Endometrial microvascular endothelial cells (primary cell): ENCODE measurements around the gene NRM. TPM values are rescaled to one million over a fixed set of nuclear protein-coding genes. Genes with fewer than 3 reads are reported as not detected.
"Not testable (repeated sequence)": the region's sequence is repeated elsewhere in the genome, so short reads cannot be mapped to it uniquely, and the experiment has no call there.

ENCODE experiments used
- in situ Hi-C: cut with HindIII; loops from 2 replicates; pipeline ENCODE4 v1.10.0; 2017; ENCODE audit warnings: low sequenced_read_pairs, low pct_unique_long_range_greater_than_20kb; ENCODE audit errors: inconsistent ontology term
- total RNA-seq: library from RNA; depleted of rRNA; stranded (reverse); fragments of >200 nt; gene quantifications from one replicate; pipeline ENCODE4 v1.2.3, GENCODE V29; 2015; ENCODE audit errors: inconsistent ontology term

Gene NRM, protein sequence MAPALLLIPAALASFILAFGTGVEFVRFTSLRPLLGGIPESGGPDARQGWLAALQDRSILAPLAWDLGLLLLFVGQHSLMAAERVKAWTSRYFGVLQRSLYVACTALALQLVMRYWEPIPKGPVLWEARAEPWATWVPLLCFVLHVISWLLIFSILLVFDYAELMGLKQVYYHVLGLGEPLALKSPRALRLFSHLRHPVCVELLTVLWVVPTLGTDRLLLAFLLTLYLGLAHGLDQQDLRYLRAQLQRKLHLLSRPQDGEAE
- total RNA-seq: 30.8 TPM

DNA sequence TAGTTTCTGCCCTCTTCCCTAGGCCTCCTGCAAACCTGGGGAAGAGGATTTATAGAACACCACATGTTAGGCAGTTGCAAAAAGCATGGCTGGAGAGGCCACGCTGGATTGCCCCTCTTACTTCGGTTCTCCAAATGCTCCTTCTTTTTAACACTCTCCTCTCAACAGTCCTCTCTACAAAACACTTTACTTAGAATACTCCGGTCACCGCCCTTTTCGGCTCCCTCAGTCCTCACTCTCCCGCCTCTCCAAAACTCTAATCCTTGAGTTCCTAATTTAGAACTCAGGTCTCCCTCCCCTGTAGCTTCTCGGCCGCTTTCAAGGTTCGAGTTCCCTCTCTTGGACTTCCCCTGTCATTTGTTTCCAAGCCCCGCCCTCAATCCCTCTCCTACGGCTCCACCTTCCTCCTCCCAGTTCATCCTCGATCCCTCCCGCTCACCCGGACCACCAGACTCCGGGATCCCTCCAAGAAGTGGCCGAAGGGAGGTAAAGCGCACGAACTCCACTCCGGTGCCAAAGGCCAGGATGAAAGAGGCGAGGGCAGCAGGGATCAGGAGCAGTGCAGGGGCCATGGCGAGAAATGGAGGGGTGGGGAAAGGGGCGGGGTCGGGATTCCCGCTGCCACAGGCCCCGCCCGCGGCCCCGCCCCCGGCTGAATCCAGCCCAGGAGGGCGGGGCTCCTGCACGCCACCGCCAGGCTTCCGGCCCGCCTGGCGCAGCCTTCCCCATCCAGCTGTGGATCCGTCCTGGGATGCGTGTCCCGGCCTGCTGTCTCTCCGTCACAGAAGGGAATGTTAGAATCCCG is at the start of gene NRM:
TSS of gene NRM (minus strand) at position 582 of the 805 bp plus-strand sequence. CDS start at position 572, 10 bp downstream.
- in situ Hi-C loops: no loop called here

DNA sequence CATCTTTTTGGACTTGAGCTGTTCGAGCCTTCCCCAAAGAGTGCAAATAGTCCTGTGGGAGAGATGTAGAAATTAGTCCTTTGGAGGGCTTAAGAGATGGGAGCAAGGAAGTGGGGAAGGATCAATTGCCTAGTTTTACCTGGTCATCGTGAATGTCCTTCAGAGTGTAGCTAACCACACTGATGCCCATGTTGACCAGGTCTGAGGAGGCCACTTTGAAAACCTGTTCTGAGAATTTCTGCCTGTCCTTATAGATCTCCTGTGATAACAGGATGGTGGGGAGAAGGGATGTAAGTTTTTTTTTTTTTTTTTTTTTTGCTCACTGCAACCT is 49.7 kb upstream of the NRM start:
- in situ Hi-C loops: loop anchor here (10.0 kb wide), 1 partner anchor 146 kb away; no protein-coding TSS in a partner anchor

DNA sequence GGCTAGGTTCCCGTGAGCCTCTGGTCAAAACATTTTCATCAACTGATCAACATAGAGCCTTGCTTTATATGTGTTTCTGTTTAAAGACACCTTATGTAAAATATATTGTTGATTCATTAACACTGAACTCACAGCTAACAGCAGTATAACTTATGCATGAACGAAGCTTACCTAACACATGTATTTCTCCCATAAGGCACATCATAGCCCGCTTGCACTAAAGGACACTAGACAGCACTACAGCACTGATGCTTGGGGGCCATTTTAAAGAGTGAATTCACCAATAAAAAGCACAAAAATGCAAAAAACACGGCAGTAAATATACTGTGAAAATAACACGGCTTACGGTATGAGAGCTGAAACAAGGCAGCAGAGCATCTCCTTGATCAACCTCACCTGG is 47.7 kb upstream of the NRM start:
- in situ Hi-C loops: loop anchor here (10.0 kb wide), 2 partner anchors 74 to 336 kb away; no protein-coding TSS in a partner anchor

DNA sequence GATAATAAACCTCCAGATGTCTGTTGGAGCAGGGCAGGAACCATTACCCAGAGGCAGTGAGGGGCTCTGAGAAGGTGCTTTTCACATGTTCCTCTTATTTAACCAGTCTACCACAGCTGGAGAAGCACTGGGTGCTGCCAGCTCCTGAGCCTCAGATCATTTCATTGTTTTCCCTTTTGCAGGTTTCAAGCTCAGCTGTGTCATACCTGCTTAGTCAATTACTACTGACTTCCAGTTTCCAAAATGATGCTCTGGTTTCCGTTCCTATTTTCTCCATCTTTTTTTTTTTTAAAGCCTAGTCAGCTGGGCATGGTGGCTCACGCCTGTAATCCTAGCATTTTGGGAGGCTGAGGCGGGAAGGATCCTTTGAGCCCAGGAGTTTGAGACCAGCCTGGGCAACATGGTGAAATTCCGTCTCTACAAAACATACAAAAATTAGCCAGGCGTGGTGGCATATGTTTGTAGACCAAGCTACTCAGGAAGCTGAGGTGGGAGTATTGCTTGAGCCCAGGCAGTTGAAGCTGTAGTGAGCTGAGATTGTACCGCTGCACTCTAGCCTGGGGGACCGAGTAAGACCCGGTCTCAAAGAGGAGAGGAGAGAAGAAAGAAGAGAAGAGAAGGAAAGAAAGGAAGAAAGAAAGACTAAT is 45.0 kb upstream of the NRM start:
- in situ Hi-C loops: loop anchor here (10.0 kb wide), 2 partner anchors 71 to 339 kb away; no protein-coding TSS in a partner anchor

DNA sequence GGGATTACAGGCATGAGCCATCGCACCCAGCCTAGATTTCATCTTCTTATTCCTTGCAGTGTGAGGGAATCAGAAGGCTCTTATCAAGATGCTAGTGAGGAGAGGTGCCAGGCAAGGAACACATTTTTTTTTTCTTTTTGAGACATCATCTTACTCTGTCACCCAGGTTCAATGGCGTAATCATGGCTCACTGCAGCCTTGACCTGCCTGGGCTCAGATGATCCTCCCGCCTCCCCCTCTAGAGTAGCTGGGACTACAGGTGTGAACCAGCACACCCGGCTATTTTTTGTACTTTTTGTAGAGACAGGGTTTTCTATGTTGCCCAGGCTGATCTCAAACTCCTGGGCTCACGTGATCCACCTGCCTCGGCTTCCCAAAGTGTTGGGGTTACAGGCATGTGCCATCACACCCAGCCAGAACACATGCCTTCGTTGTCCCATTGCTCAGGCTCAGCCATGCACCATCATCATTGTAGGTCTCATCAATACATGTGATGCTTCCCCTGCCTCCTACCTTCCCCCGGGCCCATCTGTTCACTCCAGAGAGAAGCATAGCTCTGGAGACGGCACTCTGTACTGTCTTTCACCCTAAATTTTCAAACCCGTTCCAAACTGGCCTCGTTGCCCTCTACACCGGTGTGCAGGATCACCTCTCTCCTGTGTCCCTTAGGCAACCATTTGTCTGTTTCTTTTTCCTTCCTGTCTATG is 41.6 kb upstream of the NRM start:
- in situ Hi-C loops: loop anchor here (10.0 kb wide), 2 partner anchors 68 to 342 kb away; no protein-coding TSS in a partner anchor

DNA sequence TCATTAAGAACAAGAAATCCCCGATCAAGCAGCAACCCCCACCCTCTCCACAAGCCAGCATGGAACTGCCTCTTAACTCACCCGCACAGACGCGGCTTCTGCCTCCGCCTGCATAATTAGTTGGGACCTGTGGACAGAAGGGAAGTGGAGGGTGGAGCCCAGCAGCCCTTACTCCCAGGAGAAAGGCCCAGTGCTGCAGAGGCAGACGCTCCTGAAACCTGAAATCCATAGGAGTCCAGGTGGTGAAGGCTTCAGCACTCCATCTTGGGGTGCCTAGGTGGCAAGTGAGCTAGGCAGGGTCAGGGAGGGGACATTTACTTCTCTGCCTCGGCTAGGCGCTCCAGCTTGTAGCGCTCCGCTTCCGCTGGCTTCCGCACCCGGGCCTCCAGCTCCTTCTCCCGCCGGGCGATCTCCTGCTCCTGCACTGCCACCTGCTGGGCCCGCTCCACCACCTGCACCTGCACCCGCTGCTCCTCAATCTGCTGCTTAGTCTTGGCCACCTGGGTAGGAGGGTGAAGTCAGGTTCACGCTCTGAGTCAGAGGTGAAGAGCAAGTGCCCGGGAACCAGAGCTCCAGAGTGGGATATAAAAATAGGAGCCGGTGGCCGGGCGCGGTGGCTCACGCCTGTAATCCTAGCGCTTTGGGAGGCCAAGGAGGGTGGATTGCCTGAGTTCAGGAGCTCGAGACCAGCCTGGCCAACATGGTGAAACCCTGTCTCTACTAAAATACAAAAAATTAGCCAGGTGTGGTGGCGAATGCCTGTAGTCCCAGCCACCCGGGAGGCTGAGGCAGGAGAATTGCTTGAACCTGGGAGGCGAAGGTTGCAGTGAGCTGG is 40.0 kb upstream of the NRM start:
- in situ Hi-C loops: loop anchor here (10.0 kb wide), 2 partner anchors 66 to 344 kb away; no protein-coding TSS in a partner anchor

DNA sequence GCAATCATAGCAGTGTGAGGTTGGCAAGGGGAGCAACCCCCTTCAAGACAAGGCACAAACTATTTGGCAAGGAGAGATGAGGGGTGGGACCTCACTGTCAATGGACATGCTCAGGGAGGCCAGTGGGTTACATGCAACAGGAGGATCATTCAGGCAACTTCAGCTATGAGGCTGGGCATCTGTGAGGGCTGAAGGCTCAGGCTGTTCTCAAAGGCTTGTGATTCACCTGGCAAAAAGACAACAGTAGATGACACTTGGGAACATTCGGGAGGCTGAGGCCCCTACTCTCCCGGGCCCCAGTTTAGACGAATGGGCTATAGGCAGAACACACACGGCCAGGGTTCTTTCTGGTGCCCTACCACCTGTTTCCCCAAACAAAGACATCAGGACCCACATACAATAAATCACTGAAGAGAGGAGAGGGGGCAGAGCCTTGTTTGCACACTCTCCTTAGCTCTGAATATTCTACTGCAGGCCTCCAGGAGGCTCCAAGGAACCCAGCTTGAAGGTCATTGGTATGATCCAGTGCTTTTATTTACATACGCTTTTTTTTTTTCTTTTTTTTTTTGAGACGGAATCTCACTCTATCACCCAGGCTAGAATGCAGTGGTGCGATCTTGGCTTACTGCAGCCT is 37.3 kb upstream of the NRM start:
- in situ Hi-C loops: no loop called here

DNA sequence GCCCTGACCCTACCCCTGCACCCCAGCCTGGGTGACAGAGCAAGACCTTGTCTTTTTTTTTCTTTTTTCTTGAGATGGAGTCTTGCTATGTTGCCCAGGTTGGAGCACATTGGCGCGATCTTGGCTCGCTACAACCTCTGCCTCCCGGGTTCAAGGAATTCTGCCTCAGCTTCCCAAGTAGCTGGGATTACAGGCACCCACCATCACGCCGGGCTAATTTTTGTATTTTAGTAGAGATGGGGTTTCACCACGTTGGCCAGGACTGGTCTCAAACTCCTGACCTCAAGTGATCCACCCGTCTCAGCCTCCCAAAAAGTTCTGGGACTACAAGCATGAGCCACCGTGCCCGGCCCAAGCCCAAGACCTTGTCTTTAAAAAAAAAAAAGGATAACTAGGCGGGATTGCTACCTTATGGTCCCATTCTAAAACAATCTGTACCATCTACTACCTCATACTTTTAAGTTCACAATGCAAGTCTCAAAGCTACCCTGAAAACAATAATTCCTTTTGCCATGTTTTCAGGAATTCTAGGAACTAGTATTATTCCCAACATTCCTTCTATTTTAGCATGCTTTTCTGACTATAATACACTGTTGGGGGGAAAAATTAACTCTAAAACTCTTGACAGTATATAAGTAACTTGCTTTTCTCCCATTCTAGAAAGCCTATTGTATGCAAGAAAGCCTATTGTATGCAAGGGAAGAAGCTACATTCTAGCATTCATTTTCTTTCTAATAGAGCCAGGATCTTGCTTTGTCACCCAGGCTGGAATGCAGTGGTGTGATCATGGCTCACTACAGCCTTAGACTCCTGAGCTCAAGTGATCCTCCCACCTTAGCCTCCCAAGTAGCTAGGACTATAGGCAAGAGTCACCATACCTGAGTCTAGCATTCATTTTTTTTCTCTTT is 36.0 kb upstream of the NRM start:
- in situ Hi-C loops: no loop called here

DNA sequence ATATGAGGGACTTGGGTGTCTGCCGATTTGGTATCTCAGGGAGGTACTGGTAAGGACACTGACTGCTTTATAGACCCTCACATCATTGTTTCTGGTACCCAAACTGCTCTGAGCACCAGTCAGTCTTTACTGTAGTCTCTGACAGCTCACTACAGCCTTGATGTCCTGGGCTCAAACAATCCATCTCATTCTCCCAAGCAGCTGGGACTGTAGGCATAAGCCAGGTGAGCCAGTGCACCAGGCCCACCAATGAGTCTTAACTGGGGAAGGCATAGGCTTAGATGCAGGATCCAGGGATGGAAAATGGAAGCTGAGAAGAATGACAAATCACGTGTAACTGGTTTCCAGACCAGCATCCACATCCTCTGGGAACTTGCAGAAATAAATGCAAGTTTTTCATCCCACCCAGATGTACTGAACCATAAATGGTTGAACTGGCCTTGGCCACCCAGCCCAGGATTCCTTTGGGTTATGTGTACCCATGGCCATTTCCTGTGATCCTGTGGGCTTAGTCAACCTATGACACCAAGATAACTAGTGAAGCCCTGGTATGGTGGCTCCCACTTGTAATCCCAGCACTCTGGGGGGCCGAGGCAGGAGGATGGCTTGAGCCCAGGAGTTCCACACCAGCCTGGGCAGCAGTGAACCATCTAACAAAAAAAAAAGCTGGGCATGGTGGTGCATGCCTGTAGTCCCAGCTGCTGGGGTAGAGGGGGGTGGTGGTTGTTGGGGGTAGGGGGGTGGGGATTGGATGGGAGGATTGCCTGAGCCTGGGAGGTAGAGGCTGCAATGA is 35.1 kb upstream of the NRM start:
- in situ Hi-C loops: no loop called here

DNA sequence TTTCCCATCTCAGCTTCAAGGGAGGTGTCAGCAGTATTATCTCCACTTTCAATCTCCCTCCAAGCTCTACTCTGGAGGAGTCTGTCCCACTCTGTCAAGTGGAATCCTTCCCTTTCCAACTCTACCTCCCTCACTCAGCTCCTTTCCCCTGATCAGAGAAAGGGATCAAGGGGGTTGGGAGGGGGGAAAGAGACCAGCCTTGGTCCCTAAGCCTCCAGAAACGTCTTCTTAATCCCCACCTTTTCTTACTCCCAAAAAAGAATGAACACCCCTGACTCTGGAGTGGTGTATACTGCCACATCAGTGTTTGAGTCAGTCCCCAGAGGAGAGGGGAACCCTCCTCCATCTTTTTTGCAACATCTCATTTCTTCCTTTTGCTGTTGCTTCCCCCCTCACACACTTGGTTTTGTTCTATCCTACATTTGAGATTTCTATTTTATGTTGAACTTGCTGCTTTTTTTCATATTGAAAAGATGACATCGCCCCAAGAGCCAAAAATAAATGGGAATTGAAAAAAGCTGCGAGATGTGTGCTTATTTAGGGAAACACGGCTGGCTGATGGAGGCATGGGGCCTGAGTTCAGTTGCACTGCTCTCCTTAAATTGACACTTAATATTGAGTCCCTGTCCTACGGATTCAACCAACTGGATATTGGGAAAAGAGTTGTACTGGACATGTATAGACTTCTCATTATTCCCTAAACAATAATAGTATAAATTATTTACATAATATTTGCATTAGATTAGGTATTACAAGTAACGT is 34.3 kb upstream of the NRM start:
- in situ Hi-C loops: no loop called here

DNA sequence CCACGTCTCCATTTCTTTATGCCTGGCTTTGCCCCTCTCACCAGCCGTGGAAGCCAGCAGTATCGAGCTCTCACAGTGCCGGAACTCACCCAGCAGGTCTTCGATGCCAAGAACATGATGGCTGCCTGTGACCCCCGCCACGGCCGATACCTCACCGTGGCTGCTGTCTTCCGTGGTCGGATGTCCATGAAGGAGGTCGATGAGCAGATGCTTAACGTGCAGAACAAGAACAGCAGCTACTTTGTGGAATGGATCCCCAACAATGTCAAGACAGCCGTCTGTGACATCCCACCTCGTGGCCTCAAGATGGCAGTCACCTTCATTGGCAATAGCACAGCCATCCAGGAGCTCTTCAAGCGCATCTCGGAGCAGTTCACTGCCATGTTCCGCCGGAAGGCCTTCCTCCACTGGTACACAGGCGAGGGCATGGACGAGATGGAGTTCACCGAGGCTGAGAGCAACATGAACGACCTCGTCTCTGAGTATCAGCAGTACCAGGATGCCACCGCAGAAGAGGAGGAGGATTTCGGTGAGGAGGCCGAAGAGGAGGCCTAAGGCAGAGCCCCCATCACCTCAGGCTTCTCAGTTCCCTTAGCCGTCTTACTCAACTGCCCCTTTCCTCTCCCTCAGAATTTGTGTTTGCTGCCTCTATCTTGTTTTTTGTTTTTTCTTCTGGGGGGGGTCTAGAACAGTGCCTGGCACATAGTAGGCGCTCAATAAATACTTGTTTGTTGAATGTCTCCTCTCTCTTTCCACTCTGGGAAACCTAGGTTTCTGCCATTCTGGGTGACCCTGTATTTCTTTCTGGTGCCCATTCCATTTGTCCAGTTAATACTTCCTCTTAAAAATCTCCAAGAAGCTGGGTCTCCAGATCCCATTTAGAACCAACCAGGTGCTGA is 33.3 kb upstream of the NRM start:
- in situ Hi-C loops: not testable (repeated sequence)

DNA sequence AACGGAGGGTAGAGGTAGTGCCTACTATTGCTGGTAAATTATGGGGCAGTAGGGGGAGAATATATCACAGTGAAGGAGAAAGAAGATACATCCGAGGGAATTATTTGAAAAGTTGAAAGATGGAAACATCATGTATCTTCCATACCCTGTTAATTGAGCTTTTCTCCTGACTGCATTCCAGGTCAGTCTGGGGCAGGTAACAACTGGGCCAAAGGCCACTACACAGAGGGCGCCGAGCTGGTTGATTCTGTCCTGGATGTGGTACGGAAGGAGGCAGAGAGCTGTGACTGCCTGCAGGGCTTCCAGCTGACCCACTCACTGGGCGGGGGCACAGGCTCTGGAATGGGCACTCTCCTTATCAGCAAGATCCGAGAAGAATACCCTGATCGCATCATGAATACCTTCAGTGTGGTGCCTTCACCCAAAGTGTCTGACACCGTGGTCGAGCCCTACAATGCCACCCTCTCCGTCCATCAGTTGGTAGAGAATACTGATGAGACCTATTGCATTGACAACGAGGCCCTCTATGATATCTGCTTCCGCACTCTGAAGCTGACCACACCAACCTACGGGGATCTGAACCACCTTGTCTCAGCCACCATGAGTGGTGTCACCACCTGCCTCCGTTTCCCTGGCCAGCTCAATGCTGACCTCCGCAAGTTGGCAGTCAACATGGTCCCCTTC is 32.5 kb upstream of the NRM start:
- in situ Hi-C loops: not testable (repeated sequence)

DNA sequence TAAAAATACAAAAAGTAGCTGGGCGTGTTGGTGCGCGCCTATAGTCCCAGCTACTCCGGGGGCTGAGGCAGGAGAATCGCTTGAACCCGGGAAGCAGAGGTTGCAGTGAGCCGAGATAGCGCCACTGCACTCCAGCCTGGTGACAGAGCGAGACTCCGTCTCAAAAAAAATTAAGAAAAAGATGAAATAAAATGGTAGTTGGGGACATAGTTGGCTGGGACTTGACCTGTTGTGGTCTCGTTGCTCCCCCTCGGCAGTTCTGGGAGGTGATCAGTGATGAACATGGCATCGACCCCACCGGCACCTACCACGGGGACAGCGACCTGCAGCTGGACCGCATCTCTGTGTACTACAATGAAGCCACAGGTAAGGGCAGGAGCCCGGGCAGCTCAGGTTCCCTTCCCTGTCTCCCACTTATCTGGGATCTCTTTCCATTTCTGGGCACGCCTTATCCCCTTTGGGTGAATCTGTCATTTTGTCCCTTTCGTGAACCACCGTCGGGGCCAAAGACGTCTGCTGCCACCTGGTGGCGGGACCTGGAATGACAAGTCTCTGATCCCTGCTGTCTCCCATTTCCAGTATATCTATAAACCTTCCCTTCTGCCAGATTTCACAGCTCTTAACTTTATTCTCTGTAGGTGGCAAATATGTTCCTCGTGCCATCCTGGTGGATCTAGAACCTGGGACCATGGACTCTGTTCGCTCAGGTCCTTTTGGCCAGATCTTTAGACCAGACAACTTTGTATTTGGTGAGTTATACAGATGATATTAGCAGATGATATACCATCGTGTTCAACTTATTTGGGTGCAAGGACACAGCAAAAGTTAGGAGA is 31.7 kb upstream of the NRM start:
- in situ Hi-C loops: no loop called here
